HEK293 (cell line): ENCODE data around the gene CAMKK1.
A peak's percentile ranks its signal among the peaks of the same experiment; 100 is the strongest.

Experiments used
- GLIS2 ChIP-seq: fragments of 450-650 bp; formaldehyde crosslinking; IDR thresholded peaks from 2 replicates; pipeline ENCODE4 v1.5.1; 2016; ENCODE audit warnings: missing biosample characterization, missing genetic modification characterization
- MZF1 ChIP-seq: fragments of 450-650 bp; formaldehyde crosslinking; IDR thresholded peaks from 2 replicates; pipeline ENCODE4 v1.5.1; 2017; ENCODE audit warnings: missing biosample characterization, missing genetic modification characterization, borderline replicate concordance
- RBAK ChIP-seq: fragments of 450-650 bp; formaldehyde crosslinking; IDR thresholded peaks from 2 replicates; pipeline ENCODE4 v1.5.1; 2016; ENCODE audit warnings: missing biosample characterization, missing genetic modification characterization
- YY1 ChIP-seq: fragments of 450-650 bp; formaldehyde crosslinking; IDR thresholded peaks from 2 replicates; pipeline ENCODE4 v1.5.1; 2018; ENCODE audit warnings: missing biosample characterization, missing genetic modification characterization
- ZFP37 ChIP-seq: fragments of 450-650 bp; formaldehyde crosslinking; IDR thresholded peaks from 2 replicates; pipeline ENCODE4 v1.5.1; 2016; ENCODE audit warnings: missing biosample characterization, missing genetic modification characterization
- ZNF132 ChIP-seq: fragments of 450-650 bp; formaldehyde crosslinking; IDR thresholded peaks from 2 replicates; pipeline ENCODE4 v1.5.1; 2017; ENCODE audit warnings: missing biosample characterization, missing genetic modification characterization, borderline replicate concordance
- ZNF2 ChIP-seq: fragments of 450-650 bp; formaldehyde crosslinking; IDR thresholded peaks from 2 replicates; pipeline ENCODE4 v1.5.1; 2016; ENCODE audit warnings: missing biosample characterization, missing genetic modification characterization
- ZNF211 ChIP-seq: fragments of 450-650 bp; formaldehyde crosslinking; IDR thresholded peaks from 2 replicates; pipeline ENCODE4 v1.5.1; 2016; ENCODE audit warnings: low read depth, missing biosample characterization, missing genetic modification characterization
- ZNF248 ChIP-seq: fragments of 450-650 bp; formaldehyde crosslinking; IDR thresholded peaks from 2 replicates; pipeline ENCODE4 v1.5.1; 2017; ENCODE audit warnings: missing biosample characterization, missing genetic modification characterization
- ZNF302 ChIP-seq: fragments of 450-650 bp; formaldehyde crosslinking; IDR thresholded peaks from 2 replicates; pipeline ENCODE4 v1.5.1; 2016; ENCODE audit warnings: missing biosample characterization, missing genetic modification characterization, low read depth
- ZNF311 ChIP-seq: fragments of 450-650 bp; formaldehyde crosslinking; IDR thresholded peaks from 2 replicates; pipeline ENCODE4 v1.5.1; 2017; ENCODE audit warnings: missing biosample characterization, missing genetic modification characterization, borderline replicate concordance
- ZNF324 ChIP-seq: fragments of 450-650 bp; formaldehyde crosslinking; IDR thresholded peaks from 2 replicates; pipeline ENCODE4 v1.5.1; 2016; ENCODE audit warnings: missing biosample characterization, missing genetic modification characterization
- ZNF350 ChIP-seq: fragments of 450-650 bp; formaldehyde crosslinking; IDR thresholded peaks from 2 replicates; pipeline ENCODE4 v1.5.0; 2017; ENCODE audit warnings: missing biosample characterization, mild to moderate bottlenecking, missing genetic modification characterization
- ZNF426 ChIP-seq: fragments of 450-650 bp; formaldehyde crosslinking; IDR thresholded peaks from 2 replicates; pipeline ENCODE4 v1.5.1; 2017; ENCODE audit warnings: missing biosample characterization, missing genetic modification characterization, mild to moderate bottlenecking, inconsistent platforms, moderate library complexity
- ZNF521 ChIP-seq: fragments of 450-650 bp; formaldehyde crosslinking; IDR thresholded peaks from 2 replicates; pipeline ENCODE4 v1.5.1; 2017; ENCODE audit warnings: missing biosample characterization, mild to moderate bottlenecking, missing genetic modification characterization
- ZNF555 ChIP-seq: fragments of 450-650 bp; formaldehyde crosslinking; conservative IDR thresholded peaks from 2 replicates; pipeline ENCODE4 v1.5.1; 2017; ENCODE audit warnings: missing biosample characterization, mild to moderate bottlenecking, missing genetic modification characterization, inconsistent platforms
- ZNF596 ChIP-seq: fragments of 450-650 bp; IDR thresholded peaks from 2 replicates; pipeline ENCODE4 v1.5.0; 2018; ENCODE audit warnings: missing biosample characterization, mild to moderate bottlenecking, missing genetic modification characterization, moderate library complexity
- ZNF624 ChIP-seq: fragments of 450-650 bp; formaldehyde crosslinking; IDR thresholded peaks from 2 replicates; pipeline ENCODE4 v1.5.1; 2017; ENCODE audit warnings: missing biosample characterization, missing genetic modification characterization
- ZNF670 ChIP-seq: fragments of 450-650 bp; formaldehyde crosslinking; IDR thresholded peaks from 2 replicates; pipeline ENCODE4 v1.5.1; 2016; ENCODE audit warnings: missing biosample characterization, missing genetic modification characterization, low read depth
- ZNF707 ChIP-seq: fragments of 450-650 bp; formaldehyde crosslinking; IDR thresholded peaks from 2 replicates; pipeline ENCODE4 v1.5.1; 2016; ENCODE audit warnings: missing biosample characterization, missing genetic modification characterization
- ZNF776 ChIP-seq: fragments of 450-650 bp; formaldehyde crosslinking; IDR thresholded peaks from 2 replicates; pipeline ENCODE4 v1.5.0; 2017; ENCODE audit warnings: missing biosample characterization, missing genetic modification characterization, borderline replicate concordance
- ZNF837 ChIP-seq: fragments of 450-650 bp; formaldehyde crosslinking; IDR thresholded peaks from 2 replicates; pipeline ENCODE4 v1.5.1; 2016; ENCODE audit warnings: missing biosample characterization, missing genetic modification characterization
- TF ChIP-seq, protein P1 (sequence below): fragments of 450-650 bp; formaldehyde crosslinking; conservative IDR thresholded peaks from 2 replicates; pipeline ENCODE4 v1.5.1; 2016; ENCODE audit warnings: low read depth, missing biosample characterization, missing genetic modification characterization
- TF ChIP-seq, protein P2 (sequence below): fragments of 450-650 bp; formaldehyde crosslinking; IDR thresholded peaks from 2 replicates; pipeline ENCODE4 v1.5.1; 2016; ENCODE audit warnings: missing biosample characterization, missing genetic modification characterization, low read depth
- TF ChIP-seq, protein P3 (sequence below): fragments of 450-650 bp; IDR thresholded peaks from 2 replicates; pipeline ENCODE4 v1.5.1; 2018; ENCODE audit warnings: missing biosample characterization, mild to moderate bottlenecking, missing genetic modification characterization
- TF ChIP-seq, protein P4 (sequence below): fragments of 450-650 bp; formaldehyde crosslinking; IDR thresholded peaks from 2 replicates; pipeline ENCODE4 v1.5.1; 2017; ENCODE audit warnings: missing biosample characterization, missing genetic modification characterization
- TF ChIP-seq, protein P5 (sequence below): fragments of 450-650 bp; formaldehyde crosslinking; IDR thresholded peaks from 2 replicates; pipeline ENCODE4 v1.5.0; 2017; ENCODE audit warnings: missing biosample characterization, missing genetic modification characterization, borderline replicate concordance
- TF ChIP-seq, protein P6 (sequence below): fragments of 450-650 bp; formaldehyde crosslinking; IDR thresholded peaks from 2 replicates; pipeline ENCODE4 v1.5.1; 2016; ENCODE audit warnings: missing biosample characterization, missing genetic modification characterization, low read depth

Gene CAMKK1

DNA sequence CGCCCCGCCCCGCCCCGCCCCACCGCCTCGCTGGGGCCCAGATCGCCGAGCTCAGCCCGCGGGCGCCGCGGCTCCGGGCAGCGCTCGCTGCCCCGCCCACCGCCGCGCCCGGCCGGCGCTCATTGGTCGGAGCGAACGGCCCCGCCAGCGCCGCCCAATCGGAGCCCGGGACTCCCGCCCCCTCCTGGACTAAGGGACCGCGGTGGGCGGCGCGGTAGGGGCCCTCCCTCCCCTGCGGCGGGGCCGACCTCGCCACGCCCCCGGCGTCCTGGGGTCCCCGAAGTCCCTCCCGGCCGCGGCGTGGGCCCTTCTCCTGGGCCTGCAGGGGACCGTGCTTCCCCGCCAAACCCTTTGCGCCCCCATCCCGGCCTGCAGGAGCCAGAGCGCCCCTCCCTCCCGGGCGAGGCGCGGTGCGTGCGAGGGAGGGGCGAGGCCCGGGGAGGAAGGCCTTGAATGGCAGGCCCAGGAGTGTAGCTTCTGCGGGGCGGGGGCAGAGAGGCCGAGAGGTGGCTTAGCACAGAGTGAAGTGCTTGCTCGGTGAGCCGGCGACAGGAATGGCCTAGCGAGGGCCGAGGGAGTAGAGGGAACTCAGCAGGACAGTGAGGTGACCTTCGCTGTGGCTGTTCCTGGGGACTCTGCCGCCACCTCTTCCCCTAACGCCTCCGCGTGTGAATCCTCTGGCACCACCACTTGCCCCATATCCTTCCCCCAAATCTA is at the start of gene CAMKK1 (continued):
- TF ChIP-seq, protein P1, sequence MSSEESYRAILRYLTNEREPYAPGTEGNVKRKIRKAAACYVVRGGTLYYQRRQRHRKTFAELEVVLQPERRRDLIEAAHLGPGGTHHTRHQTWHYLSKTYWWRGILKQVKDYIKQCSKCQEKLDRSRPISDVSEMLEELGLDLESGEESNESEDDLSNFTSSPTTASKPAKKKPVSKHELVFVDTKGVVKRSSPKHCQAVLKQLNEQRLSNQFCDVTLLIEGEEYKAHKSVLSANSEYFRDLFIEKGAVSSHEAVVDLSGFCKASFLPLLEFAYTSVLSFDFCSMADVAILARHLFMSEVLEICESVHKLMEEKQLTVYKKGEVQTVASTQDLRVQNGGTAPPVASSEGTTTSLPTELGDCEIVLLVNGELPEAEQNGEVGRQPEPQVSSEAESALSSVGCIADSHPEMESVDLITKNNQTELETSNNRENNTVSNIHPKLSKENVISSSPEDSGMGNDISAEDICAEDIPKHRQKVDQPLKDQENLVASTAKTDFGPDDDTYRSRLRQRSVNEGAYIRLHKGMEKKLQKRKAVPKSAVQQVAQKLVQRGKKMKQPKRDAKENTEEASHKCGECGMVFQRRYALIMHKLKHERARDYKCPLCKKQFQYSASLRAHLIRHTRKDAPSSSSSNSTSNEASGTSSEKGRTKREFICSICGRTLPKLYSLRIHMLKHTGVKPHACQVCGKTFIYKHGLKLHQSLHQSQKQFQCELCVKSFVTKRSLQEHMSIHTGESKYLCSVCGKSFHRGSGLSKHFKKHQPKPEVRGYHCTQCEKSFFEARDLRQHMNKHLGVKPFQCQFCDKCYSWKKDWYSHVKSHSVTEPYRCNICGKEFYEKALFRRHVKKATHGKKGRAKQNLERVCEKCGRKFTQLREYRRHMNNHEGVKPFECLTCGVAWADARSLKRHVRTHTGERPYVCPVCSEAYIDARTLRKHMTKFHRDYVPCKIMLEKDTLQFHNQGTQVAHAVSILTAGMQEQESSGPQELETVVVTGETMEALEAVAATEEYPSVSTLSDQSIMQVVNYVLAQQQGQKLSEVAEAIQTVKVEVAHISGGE (tag by site-specific recombination): no peak
- TF ChIP-seq, protein P2, sequence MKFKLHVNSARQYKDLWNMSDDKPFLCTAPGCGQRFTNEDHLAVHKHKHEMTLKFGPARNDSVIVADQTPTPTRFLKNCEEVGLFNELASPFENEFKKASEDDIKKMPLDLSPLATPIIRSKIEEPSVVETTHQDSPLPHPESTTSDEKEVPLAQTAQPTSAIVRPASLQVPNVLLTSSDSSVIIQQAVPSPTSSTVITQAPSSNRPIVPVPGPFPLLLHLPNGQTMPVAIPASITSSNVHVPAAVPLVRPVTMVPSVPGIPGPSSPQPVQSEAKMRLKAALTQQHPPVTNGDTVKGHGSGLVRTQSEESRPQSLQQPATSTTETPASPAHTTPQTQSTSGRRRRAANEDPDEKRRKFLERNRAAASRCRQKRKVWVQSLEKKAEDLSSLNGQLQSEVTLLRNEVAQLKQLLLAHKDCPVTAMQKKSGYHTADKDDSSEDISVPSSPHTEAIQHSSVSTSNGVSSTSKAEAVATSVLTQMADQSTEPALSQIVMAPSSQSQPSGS: no peak
- TF ChIP-seq ZNF837 (tag by site-specific recombination) (no peak), RBAK (tag by site-specific recombination) (no peak), ZNF670 (tag by site-specific recombination) (no peak), ZNF776 (no peak), ZNF707 (tag by site-specific recombination) (no peak), ZNF2 (no peak), ZNF302 (tag by site-specific recombination) (no peak), ZNF324 (tag by site-specific recombination) (peak; percentile 47; the same call in 1 of the 2 replicates), ZNF555 (no peak), ZNF248 (tag by site-specific recombination) (no peak), YY1 (tag by site-specific recombination) (no peak; the same call in 1 of the 2 replicates), ZNF311 (tag by site-specific recombination) (no peak), ZNF132 (tag by site-specific recombination) (no peak), MZF1 (tag by site-specific recombination) (no peak), ZNF211 (tag by site-specific recombination) (no peak), ZFP37 (tag by site-specific recombination) (no peak), ZNF426 (no peak), ZNF350 (no peak), ZNF624 (no peak), GLIS2 (tag by site-specific recombination) (peak; percentile 96), ZNF521 (tag by site-specific recombination) (no peak), ZNF596 (tag by site-specific recombination) (no peak)
- TF ChIP-seq, protein P3, sequence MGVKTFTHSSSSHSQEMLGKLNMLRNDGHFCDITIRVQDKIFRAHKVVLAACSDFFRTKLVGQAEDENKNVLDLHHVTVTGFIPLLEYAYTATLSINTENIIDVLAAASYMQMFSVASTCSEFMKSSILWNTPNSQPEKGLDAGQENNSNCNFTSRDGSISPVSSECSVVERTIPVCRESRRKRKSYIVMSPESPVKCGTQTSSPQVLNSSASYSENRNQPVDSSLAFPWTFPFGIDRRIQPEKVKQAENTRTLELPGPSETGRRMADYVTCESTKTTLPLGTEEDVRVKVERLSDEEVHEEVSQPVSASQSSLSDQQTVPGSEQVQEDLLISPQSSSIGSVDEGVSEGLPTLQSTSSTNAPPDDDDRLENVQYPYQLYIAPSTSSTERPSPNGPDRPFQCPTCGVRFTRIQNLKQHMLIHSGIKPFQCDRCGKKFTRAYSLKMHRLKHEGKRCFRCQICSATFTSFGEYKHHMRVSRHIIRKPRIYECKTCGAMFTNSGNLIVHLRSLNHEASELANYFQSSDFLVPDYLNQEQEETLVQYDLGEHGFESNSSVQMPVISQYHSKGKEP: no peak
- TF ChIP-seq, protein P4, sequence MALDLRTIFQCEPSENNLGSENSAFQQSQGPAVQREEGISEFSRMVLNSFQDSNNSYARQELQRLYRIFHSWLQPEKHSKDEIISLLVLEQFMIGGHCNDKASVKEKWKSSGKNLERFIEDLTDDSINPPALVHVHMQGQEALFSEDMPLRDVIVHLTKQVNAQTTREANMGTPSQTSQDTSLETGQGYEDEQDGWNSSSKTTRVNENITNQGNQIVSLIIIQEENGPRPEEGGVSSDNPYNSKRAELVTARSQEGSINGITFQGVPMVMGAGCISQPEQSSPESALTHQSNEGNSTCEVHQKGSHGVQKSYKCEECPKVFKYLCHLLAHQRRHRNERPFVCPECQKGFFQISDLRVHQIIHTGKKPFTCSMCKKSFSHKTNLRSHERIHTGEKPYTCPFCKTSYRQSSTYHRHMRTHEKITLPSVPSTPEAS (tag by site-specific recombination): no peak
- TF ChIP-seq, protein P5, sequence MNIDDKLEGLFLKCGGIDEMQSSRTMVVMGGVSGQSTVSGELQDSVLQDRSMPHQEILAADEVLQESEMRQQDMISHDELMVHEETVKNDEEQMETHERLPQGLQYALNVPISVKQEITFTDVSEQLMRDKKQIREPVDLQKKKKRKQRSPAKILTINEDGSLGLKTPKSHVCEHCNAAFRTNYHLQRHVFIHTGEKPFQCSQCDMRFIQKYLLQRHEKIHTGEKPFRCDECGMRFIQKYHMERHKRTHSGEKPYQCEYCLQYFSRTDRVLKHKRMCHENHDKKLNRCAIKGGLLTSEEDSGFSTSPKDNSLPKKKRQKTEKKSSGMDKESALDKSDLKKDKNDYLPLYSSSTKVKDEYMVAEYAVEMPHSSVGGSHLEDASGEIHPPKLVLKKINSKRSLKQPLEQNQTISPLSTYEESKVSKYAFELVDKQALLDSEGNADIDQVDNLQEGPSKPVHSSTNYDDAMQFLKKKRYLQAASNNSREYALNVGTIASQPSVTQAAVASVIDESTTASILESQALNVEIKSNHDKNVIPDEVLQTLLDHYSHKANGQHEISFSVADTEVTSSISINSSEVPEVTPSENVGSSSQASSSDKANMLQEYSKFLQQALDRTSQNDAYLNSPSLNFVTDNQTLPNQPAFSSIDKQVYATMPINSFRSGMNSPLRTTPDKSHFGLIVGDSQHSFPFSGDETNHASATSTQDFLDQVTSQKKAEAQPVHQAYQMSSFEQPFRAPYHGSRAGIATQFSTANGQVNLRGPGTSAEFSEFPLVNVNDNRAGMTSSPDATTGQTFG (tag by site-specific recombination): no peak
- TF ChIP-seq, protein P6, sequence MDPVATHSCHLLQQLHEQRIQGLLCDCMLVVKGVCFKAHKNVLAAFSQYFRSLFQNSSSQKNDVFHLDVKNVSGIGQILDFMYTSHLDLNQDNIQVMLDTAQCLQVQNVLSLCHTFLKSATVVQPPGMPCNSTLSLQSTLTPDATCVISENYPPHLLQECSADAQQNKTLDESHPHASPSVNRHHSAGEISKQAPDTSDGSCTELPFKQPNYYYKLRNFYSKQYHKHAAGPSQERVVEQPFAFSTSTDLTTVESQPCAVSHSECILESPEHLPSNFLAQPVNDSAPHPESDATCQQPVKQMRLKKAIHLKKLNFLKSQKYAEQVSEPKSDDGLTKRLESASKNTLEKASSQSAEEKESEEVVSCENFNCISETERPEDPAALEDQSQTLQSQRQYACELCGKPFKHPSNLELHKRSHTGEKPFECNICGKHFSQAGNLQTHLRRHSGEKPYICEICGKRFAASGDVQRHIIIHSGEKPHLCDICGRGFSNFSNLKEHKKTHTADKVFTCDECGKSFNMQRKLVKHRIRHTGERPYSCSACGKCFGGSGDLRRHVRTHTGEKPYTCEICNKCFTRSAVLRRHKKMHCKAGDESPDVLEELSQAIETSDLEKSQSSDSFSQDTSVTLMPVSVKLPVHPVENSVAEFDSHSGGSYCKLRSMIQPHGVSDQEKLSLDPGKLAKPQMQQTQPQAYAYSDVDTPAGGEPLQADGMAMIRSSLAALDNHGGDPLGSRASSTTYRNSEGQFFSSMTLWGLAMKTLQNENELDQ (tag by site-specific recombination): no peak
